Measurements from ENCODE around the gene CETP. TPM values are rescaled to one million over a fixed set of nuclear protein-coding genes. Genes with fewer than 3 reads are reported as not detected.
"Not testable (repeated sequence)": the region's sequence is repeated elsewhere in the genome, so short reads cannot be mapped to it uniquely, and the experiment has no call there.

Gene CETP
- total RNA-seq, 1 donor from 2014 or later, result 0.32 TPM

- no peak for DNase-seq (ENCODE audit: missing footprints)
- intact Hi-C loops (cut with DNase I), result no loop called here
- no peak for ATAC-seq
Measured at GRCh38 chr16:57004387-57005250, 42.9 kb downstream of the CETP start.

DNA sequence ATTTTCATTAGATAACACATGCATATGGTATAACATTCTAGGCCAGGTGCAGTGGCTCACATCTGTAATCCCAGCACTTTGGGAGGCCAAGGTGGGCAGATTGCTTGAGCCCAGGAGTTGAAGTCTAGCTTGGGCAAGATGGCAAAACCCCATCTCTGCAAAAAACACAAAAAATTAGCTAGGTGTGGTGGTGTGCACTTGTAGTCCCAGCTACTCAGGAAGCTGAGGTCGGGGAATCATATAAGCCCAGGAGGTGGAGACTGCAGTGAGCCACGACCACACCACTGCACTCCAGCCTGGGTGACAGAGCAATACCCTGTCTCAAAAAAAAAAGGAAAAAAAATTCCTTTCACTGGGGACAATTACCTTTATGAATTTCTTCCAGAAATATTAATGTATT lies 43.8 kb downstream of the CETP start:
- intact Hi-C loops (cut with DNase I); ATAC-seq; DNase-seq (ENCODE audit: missing footprints): not testable (repeated sequence)

DNA sequence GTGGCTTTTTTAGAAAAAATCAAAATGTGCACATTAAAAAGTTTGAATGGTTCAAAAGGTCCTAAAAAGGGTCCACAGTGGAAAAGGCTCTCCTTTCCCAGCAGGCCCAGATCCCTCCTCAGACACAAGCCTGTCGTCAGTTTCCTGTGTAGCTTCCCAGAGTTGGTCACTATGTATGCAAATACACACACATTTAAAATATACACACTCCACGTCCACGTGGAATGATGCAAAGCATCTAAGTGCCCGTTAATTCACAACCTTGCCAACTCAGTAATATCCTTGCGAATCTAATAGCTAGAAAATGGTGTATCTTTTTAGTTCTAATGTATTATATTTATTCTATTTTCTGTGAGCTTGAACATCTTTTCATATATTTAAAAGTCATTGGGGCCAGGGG lies 45.3 kb downstream of the CETP start:
- ATAC-seq (no peak), DNase-seq (ENCODE audit: missing footprints) (no peak)
- intact Hi-C loops (cut with DNase I), result no loop called here

GRCh38 chr16:57007530-57007929 lies 45.8 kb downstream of the CETP start:
- intact Hi-C loops (cut with DNase I), result no loop called here
- DNase-seq (ENCODE audit: missing footprints) (no peak), ATAC-seq (no peak)

GRCh38 chr16:57008440-57008839 lies 46.7 kb downstream of the CETP start:
- no peak for DNase-seq (ENCODE audit: missing footprints)
- ATAC-seq, result no peak
- intact Hi-C loops (cut with DNase I), result no loop called here

GRCh38 chr16:57009643-57010170 lies 48.0 kb downstream of the CETP start:
- DNase-seq (ENCODE audit: missing footprints) (no peak), ATAC-seq (no peak)
- intact Hi-C loops (cut with DNase I), result no loop called here

- intact Hi-C loops (cut with DNase I), result no loop called here
- ATAC-seq (no peak), DNase-seq (ENCODE audit: missing footprints) (no peak)
Measured at GRCh38 chr16:57012353-57012752, 50.6 kb downstream of the CETP start.

- intact Hi-C loops (cut with DNase I), result no loop called here
- no peak for DNase-seq (ENCODE audit: missing footprints)
- ATAC-seq, result no peak
Measured at GRCh38 chr16:57013229-57013628, 51.5 kb downstream of the CETP start.

DNA sequence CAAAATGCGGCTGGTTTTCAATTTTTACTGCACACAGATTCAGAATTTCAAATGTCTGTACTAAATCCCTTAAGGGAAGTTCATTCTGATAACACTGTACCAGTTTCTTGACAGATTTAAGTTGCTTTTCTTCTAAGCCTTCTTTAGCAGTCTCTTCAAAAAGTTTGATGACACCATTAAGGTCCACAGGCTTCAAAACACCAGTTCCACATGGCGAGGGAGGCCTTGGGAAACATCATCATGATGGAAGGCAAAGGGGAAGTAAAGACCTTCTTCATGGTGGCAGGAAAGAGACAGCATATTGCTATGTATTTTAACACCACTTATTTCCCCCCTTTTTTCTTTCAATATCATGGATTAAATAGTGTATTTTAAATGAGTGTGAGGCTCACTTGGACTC lies 52.2 kb downstream of the CETP start:
- no peak for ATAC-seq
- DNase-seq (ENCODE audit: missing footprints), result no peak
- intact Hi-C loops (cut with DNase I), result no loop called here

DNA sequence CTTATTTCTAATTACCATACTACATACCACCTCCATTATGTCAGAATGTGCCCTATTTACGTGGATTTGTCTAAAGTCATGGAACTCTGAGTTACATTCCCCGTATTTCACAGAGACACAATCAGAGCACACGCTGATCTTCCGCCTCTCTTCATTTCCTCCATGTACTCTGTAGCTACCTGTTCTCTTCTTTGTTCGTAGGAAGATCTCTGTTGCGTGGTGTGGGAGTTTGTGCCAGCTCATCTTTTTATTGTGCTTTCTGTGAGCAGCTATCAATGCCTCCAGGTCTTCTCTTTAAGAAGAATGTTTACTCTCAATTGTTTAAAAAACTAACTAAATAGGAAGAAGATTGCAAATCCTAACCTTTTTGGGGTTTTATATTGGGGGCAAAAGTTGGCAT lies 54.6 kb downstream of the CETP start:
- ATAC-seq, result no peak
- intact Hi-C loops (cut with DNase I), result no loop called here
- DNase-seq (ENCODE audit: missing footprints), result no peak

GRCh38 chr16:57016831-57017230 lies 55.1 kb downstream of the CETP start:
- intact Hi-C loops (cut with DNase I), result no loop called here
- no peak for DNase-seq (ENCODE audit: missing footprints)
- ATAC-seq, result no peak

DNA sequence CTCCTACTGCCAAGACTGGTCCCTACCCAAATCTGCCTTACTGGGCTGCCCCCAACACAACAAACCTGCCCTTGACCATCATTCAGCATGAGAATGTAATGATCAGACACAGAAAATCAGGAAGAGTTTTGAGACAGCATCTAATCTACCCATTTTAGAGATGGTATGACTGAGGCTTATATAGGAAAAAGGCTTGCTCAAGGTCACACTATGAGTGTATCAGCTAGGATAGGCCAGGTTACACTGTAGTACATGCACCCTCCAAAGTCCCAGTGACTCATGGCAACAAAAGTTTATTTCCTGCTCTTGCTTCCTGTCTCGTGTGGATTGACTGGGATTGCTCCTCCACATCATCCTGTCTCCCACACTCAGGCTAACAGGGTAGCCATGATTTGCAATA lies 55.5 kb downstream of the CETP start:
- intact Hi-C loops (cut with DNase I), result no loop called here
- ATAC-seq, result no peak

DNA sequence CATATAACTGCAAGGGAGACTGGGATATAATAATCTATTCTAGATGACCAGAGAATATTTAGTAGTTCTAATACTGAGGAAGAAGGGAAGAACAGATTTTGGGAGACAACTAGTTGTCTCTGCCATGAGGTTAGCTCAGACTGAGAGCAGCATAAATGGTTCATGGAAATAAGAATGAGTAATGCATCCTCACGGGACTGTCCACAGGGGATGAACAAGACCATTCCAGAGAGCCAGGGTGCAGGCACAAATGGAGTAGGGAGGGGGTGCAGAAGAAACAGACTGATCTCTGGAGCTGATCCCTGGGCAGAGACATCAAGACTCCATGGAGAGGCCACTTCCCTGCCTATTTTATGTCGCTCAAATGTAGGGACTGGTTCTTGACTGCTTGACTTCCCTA lies 58.0 kb downstream of the CETP start:
- intact Hi-C loops (cut with DNase I), result no loop called here
- DNase-seq (ENCODE audit: missing footprints), result no peak

More for the DNA sequence above, 55.5 kb downstream of the CETP start:
- DNase-seq (ENCODE audit: missing footprints), result no peak

DNA sequence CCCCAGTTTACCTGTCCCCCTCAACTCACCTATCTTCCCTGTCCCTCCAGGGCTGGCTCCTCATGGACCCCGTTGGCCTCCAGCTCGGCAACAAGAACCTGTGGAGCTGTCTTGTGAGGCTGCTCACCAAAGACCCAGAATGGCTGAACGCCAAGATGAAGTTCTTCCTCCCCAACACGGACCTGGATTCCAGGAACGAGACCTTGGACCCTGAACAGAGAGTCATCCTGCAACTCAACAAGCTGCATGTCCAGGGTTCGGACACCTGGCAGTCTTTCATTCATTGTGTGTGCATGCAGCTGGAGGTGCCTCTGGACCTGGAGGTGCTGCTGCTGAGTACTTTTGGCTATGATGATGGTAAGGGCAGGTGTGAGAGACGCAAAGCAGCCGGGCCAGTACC lies 58.9 kb downstream of the CETP start:
- ATAC-seq (no peak), DNase-seq (ENCODE audit: missing footprints) (no peak)
- intact Hi-C loops (cut with DNase I), result no loop called here

More for the DNA sequence above, 58.0 kb downstream of the CETP start:
- no peak for ATAC-seq

DNA sequence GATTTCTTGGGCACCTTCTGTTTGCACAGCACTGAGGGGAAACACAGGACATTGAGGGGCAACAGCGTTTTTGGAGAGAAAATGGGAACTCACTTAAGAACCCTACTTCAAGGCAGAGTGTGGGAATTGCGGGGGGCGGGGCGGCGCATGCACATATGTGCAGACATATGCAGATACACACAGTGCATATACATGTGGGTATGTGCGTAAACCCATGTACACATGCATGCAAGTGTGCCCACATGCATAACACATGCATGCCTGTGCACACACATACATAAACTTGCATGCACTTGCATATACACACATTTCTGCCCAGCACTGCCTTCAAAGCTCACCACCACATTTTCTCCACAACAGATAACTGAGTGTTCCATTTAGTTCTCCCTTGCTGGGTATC lies 60.0 kb downstream of the CETP start:
- no peak for ATAC-seq
- no peak for DNase-seq (ENCODE audit: missing footprints)
- intact Hi-C loops (cut with DNase I), result no loop called here

- ATAC-seq, result no peak
- no peak for DNase-seq (ENCODE audit: missing footprints)
- intact Hi-C loops (cut with DNase I), result no loop called here
Measured at GRCh38 chr16:57022445-57022844, 60.7 kb downstream of the CETP start.

DNA sequence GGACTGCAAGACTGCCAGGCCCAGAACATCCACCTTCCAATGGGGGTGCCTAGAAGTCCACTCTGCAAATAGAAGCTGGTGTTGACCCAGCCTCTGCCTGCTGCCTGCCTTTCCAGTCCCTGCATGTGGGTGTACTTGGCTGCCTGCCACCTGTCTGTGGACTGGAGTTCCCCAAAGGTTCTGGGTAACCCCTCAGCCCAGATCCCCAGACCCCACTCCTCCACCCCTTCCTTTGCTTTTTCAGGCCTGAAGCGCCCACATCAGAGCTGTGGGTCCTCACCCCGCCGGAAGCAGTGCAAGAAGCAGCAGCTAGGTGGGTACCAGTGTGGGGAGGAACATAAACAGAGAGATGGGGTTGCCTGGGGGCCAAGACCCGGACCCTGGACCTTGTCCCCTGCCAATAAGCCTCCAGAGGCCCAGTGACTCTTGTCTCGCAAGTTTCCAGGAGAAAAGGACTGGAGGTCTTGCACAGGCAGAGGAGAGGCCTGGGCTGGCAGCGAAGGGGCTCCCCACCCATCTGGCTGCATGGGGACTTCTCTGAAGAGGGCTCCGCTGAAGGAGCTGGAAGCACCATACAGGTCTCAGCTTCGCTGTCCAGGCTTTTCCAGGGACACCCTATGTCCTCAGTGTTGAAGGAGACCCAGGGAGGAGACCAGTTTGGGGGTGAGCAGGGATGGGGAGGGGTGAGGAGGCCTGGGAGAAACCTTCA lies 61.9 kb downstream of the CETP start:
- DNase-seq (ENCODE audit: missing footprints) (no peak), ATAC-seq (no peak)
- intact Hi-C loops (cut with DNase I), result no loop called here

DNA sequence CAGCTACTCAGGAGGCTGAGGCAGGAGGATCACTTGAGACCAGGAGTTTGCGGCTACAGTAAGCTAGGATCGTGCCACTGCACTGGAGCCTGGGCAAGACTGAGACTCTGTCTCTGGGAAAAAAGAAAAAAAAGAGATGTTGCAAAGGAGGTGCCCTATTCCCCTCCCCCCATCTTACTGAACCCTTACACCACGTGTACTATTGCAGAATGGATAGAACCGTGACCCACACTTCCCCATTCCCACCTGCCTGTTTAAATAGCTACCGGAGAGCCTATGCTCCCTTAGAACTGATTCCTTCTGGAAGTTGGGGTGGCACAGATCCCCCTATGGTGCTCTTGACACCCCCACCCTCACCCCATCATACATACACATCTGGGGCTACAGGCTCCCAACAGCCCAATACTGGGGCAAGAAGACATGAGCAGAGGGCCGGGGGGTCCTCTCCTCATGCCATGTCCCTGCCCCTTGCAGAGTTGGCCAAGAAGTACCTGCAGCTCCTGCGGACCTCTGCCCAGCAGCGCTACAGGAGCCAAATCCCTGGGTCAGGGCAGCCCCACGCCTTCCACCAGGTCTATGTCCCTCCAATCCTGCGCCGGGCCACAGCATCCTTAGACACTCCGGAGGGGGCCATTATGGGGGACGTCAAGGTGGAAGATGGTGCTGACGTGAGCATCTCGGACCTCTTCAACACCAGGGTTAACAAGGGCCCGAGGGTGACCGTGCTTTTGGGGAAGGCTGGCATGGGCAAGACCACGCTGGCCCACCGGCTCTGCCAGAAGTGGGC lies 63.3 kb downstream of the CETP start:
- ATAC-seq, result no peak
- intact Hi-C loops (cut with DNase I), result no loop called here
- no peak for DNase-seq (ENCODE audit: missing footprints)

All from Right ventricle myocardium inferior (tissue), 1 donor.